NB4 (cell line): ENCODE data around the gene RELCH.

Source experiments
- DNase-seq: peaks from one replicate; pipeline ENCODE4 v3.0.0; 2010; ENCODE audit warnings: low read depth
- H3K4me3 ChIP-seq: one replicate; pipeline ENCODE4 v1.5.1; 2011; ENCODE audit warnings: mild to moderate bottlenecking, low read depth, low read length, moderate library complexity
- MYC ChIP-seq: IDR thresholded peaks from 2 replicates; pipeline ENCODE4 v1.6.1; 2011; ENCODE audit warnings: low read depth, low read length
- POLR2A ChIP-seq: IDR thresholded peaks from 2 replicates; pipeline ENCODE4 v1.6.1; 2011; ENCODE audit warnings: mild to moderate bottlenecking; ENCODE audit not compliant: insufficient read length; ENCODE audit errors: extremely low read depth
- TF ChIP-seq, protein P1 (sequence below): IDR thresholded peaks from one replicate; pipeline ENCODE4 v1.5.1; 2012; ENCODE audit warnings: low read depth, low read length
- TF ChIP-seq, protein P2 (sequence below): IDR thresholded peaks from 2 replicates; pipeline ENCODE4 v1.6.1; 2011; ENCODE audit warnings: low read depth, low read length

RELCH gene

DNA sequence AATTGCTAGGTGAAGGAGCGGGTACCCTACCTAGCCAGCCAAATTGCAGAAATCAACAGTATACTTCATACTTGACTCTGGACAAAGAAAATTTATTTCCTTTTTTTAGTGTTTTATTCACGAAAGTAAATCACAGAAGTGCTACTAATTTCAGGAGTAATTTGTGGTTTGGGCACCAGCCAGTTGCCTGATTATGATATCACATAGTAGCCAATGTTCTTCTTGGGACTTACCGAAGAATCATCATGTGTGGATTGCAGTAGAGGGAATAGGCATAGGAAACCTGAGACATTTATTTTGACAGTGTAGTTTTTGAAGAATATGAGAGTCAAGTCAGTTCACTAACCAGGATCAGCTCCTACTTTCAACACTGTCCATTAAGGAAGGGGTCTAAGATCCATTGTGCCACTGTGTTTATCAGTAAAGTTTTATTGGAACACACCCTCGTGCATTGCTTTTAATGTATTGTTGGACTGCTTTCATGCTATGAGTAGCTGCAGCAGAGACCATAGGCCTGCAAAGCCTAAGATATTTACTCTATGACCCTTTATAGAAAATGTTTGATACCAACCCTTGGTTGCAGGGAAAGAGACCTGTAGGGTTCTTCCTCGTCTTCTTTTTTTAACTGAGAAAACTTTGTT is 170.1 kb downstream of the RELCH start:
- no peak overlapping the region for H3K4me3 ChIP-seq
- TF ChIP-seq POLR2A: no peak
- TF ChIP-seq MYC: no peak
- TF ChIP-seq, protein P1, sequence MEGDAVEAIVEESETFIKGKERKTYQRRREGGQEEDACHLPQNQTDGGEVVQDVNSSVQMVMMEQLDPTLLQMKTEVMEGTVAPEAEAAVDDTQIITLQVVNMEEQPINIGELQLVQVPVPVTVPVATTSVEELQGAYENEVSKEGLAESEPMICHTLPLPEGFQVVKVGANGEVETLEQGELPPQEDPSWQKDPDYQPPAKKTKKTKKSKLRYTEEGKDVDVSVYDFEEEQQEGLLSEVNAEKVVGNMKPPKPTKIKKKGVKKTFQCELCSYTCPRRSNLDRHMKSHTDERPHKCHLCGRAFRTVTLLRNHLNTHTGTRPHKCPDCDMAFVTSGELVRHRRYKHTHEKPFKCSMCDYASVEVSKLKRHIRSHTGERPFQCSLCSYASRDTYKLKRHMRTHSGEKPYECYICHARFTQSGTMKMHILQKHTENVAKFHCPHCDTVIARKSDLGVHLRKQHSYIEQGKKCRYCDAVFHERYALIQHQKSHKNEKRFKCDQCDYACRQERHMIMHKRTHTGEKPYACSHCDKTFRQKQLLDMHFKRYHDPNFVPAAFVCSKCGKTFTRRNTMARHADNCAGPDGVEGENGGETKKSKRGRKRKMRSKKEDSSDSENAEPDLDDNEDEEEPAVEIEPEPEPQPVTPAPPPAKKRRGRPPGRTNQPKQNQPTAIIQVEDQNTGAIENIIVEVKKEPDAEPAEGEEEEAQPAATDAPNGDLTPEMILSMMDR: no peak
- TF ChIP-seq, protein P2, sequence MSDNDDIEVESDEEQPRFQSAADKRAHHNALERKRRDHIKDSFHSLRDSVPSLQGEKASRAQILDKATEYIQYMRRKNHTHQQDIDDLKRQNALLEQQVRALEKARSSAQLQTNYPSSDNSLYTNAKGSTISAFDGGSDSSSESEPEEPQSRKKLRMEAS: no peak
- DNase-seq: no peak
